NOMO-1 (cell line): ENCODE data around the gene RALB.
"Not testable (repeated sequence)": the region's sequence is repeated elsewhere in the genome, so short reads cannot be mapped to it uniquely, and the experiment has no call there.

Source experiments
- DNase-seq, 2 experiments: peaks; one replicate each; lab custom pipeline; 2025; ENCODE audit not compliant: unreplicated experiment in 2 of 2; lab: John Stamatoyannopoulos, UW

RALB gene

DNA sequence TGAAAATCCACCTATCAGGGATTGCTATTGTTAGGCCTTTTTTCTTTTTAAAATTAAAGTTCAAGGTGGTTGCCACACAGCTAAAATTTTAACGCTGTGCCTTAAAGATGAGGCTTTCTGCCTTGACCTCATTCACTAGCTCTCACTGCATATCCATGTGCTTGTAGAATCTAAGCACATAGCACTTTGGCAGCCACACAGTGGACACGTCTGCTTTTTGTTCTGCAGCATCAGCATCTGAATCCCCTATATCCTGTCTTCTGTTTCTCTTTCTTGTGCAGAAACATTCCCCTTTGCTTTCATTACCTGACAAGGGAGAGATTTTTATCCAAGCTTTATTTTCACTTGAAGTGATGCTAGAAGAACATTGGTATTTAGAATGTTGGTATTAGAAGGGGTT, 38.1 kb downstream of the RALB start:
- no peak for DNase-seq

DNA sequence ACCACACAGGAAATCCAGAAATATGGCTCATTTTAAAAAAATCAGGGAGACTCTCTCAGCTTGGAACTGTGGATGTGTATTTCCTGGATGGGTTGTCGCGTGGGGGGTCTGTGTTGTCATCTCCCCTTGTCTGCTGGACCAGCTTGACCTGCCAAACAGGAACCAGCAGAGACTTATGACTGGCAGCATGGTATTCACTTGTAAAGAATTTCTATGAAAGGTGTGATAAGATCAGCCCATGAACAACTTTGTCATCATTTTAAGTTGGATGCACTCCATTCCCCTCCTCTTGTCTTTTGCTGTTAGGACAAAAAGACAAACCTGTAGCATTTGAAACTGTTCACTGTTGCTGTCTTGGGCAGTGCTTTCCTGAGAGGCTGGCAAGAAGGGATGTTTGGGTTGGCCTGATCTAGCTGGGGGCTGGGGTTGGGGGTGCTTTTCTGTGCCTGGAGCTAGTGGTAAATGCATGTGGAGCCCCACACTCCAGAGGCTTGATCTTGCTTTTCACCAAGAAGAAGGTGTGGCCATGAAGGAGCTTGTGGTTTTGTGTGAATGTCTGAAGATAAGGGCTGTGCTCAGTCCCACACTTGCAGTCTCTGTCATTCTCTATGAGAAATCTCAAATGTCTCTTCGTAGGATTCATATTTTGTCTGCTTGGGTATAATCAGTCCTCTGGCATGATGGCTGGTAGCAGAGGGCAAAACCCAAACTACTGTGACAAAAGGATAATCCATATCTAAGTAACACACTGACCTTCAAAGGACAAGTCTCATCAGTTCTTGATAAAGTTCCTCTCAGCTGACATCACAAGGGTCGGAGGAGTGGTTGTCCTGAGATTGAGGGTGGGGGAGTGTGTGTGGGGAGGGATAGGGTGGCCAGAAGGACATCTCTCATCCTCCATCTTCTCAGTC, 39.0 kb downstream of the RALB start:
- no peak for DNase-seq

DNA sequence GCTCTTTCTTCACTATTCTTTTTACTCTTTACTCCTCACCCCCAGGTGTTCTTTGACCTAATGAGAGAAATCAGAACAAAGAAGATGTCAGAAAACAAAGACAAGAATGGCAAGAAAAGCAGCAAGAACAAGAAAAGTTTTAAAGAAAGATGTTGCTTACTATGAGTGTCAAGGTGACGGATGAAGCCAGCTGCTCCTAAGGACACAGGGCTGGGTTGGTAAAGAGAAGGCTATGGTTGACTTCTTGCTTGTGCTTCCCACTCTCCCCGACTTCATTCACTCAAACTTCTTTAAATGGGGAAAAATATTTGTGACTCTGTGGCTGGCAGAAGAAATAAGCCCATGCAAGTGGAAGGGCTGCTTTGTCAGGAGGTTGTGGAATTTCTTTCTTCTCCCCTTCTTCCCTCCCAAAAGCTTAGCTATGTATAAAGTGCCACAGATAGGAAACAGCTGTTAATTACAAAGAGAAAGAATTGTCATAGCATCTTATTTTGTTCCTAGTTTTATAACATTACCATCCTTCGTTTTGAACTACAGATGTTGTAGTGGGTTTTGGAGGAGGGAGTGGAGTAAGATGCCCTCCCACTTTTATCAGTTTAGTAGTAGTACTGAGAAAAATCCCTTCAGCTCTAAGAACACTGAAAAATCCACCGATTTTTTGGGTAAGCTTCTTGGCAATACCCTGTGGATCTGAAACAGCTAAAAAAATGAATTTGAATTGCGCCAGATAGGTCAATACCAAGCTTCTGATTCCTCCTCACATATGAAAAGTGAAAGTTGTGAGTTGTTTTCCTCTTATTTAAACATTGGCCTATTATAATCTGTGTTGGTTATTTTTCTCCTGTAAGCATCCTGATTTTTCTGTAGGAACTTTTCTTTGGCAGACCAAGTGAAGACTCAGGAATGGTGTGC, 40.7 kb downstream of the RALB start:
- no peak for DNase-seq

DNA sequence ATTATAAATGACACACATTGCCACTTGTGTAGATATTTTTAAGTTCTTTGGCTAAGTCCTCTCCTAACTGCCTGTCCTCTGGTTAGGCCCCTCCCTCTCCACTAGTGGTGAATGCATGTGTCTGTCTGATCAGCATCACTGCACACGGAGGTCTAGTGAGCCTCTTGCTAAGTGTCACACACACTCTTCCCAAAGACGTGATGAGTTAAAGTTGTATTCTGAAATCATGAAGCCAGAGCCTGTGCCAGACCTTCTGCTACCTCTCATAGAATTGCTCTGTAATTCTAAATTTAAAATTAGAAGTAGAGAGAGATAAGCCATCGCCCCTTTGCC, 41.3 kb downstream of the RALB start:
- no peak for DNase-seq

DNA sequence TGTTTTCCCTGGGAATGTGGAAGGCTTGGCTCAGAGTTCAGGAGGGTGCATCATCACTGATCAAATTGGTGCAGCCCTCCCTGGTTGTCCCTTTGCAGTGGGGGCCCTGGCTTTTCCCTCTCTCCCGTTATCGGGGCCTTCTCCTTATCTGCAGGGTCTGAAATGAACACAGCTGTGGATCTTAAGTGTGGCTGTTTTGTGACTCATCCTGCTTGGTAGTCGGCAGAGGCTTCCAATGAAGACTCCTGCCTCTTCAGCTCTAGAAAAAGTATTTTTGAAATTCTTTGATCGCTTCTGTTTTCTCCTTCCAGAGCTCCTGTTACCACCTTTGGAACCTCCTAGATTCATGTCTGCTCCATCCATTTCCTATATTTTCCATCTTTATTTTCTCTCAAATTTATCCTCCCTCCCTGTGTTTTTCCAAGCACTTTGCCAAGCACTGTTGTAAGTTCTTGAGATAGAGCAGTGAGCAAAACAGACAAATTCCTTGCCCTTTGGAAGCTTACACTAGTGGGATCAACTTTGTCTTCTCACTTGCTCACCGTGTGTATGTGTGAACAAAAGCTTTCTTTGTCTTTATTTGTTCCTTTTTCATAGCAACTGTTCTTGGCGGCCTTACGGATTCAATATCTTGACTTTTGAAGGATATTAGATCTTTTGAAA, 45.7 kb downstream of the RALB start:
- no peak for DNase-seq

DNA sequence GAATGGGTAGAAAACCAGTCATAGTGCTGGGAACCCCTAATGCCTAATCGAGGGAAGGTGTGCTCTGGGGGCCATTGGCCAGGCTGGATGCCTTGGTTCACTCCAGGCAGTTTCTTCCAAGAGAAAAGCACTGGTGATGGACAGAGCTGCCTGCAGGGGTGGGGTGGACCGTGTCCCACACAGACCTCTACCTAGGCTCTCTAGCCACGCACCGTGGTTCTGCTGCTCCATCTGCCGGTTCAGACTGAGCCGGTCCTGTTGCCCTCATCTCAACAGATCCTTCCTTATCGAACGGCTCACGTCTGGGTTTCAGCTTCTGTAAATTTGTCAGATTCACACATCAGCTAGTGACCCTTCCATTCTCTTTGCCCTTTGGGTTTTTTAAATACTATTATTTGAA, 46.4 kb downstream of the RALB start:
- DNase-seq, result no peak

DNA sequence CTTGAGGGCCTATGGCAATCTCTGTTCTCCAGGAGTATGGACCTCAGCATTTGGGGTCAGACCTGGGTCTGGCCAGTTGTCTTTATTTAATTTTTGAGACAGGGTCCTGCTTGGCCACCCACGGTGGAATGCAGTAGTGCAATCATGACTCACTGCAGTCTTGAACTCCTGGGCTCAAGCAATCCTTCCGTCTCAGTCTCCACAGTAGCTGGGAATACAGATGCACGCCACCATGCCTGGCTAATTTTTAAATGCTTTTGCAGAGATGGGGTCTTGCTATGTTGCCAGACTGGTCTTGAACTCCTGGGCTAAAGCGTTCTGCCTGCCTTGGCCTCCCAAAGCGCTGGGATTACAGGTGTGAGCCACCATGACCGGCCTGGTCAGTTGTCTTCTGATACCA, 46.9 kb downstream of the RALB start:
- DNase-seq, result no peak

DNA sequence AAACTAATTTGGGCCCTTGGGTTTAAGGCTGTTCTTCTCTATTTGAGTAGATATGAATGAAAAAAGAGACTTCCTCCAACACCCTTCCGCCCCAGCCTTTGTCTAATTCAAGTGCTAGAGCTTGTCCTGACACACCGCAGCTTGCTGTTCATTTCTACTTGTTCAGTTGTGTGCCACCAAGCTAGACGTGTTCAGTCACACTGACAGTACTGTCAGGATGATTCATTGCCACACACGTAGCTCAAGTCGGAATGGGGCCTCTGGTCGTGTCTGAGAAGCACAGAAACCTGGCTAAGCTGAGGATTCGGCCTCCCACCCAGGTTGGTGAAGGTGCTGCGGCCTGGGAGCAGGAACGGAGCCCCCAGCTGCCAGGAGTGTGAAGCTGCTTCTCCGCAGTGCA, 47.7 kb downstream of the RALB start:
- DNase-seq, result no peak

DNA sequence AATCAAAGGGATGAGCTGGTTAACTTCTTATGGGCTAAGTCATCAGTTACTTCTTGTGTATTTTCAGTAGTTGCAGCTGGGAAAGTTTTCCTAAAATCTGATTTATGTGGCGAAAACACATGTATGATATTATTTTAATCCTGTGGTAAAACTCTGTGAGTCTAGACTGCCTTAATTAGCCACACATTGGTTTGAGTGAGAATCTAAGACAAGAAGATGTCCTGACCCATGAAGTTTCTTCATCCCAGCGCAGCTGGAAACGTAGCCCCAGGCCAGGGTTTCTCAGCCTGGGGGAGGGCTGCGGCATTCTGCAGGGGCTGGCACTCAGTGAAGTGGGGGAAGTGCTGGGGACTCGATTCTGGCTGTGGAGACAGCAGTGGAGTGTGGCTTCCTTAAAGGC, 48.6 kb downstream of the RALB start:
- DNase-seq, result no peak

DNA sequence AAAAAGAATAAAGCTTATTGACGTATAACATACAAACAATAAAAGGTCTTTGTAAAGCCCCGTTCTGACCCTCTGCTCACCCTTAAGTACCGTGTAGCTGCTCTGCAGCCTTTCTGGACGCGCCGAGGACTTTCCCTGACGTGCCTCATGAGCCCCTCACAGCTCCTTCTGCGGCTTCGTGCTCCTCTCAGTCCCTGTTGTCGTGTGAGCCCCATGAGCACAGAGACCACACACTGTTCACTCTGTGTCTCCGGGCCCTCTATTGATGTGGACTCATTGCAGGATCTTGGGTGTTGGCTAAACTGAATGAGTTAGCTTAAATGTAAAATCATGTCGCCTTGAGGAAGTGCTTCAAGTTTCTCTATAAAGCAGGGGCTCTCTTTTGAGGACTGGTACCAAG, 49.6 kb downstream of the RALB start:
- no peak for DNase-seq

DNA sequence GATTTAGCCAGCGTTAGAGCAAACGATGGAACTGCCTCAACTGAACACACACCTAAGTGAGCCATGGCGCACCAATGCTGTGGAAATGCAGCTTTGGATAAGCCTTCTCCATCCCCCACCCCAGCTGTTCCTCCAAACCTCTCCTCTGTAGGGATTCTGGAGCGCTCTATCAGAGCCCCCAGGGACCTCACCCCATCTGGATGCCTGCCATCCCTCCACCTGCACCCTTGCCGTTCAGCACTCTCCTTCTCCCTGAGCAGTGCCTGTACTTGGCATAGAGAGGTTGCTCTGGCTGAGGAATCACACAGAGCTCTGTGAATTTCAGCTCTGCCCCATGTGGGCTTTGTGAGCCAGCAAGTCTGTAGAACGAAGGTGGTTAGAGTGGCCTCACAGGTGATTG, 50.5 kb downstream of the RALB start:
- no peak for DNase-seq

DNA sequence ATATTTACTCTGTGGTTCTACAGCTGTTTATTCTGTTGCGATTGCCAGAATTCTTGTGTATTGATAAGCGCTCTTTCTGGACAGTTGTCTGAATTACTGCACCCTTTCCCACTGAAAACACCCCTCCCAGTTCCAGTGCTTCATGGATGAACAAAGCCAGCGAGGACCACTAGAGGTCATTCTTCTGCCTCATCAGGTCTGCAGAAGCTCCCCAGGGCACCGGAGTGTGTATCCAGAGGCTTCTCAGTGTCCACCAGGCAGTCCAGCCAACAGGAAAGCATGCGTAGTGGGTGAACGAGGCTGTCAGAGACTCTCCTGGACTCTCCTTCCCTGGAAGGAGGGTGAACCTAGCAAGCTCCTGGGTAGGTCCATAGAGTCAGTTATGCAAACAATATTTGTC, 52.6 kb downstream of the RALB start:
- no peak for DNase-seq

DNA sequence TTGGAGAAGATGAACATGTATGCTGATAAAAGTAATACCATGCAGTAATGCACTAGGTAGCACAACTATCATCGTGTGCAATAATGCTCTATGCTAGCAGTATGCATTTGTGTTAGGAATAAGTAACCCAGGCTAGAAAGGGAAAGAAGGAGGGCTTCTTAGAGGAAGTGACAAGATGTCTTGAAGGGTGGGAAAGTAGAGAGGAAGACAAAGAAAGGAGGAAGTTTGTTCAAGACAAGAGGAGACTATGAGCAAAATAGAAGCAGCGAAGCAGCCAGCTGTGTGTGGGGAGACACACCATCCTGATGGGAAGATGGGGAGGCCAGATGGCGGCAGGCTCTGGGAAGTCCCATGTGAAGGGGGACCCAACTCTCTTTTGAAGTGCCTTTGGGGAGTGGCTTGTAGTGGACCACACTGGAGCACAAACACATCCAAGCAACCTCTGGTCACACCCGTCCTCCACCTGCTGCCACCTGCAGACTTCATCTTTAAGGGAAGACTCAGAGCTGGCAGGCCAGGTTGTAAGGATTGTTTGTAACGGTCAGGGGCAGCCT, 53.4 kb downstream of the RALB start:
- DNase-seq, result peak in 1 of 2 experiments; percentile 11

DNA sequence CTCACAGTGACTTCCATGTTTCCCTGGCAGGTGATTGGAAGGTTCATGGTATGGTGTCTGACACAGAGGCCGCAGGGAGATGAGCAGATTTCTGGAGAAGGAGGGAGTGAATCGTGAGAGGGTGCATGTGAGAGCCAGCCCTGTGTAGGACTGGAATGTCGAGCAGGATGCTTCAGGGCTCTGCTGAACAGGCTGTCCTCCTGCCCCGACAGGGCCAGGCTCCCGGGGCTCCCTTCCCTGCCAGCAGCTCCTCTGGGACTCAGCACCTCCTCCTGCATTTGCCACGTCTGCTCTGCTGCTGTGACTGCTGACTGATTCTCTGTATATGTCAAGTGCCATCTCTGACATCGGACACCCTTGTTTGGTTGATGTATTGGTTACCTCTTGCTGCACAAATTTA, 54.8 kb downstream of the RALB start:
- DNase-seq, result no peak

DNA sequence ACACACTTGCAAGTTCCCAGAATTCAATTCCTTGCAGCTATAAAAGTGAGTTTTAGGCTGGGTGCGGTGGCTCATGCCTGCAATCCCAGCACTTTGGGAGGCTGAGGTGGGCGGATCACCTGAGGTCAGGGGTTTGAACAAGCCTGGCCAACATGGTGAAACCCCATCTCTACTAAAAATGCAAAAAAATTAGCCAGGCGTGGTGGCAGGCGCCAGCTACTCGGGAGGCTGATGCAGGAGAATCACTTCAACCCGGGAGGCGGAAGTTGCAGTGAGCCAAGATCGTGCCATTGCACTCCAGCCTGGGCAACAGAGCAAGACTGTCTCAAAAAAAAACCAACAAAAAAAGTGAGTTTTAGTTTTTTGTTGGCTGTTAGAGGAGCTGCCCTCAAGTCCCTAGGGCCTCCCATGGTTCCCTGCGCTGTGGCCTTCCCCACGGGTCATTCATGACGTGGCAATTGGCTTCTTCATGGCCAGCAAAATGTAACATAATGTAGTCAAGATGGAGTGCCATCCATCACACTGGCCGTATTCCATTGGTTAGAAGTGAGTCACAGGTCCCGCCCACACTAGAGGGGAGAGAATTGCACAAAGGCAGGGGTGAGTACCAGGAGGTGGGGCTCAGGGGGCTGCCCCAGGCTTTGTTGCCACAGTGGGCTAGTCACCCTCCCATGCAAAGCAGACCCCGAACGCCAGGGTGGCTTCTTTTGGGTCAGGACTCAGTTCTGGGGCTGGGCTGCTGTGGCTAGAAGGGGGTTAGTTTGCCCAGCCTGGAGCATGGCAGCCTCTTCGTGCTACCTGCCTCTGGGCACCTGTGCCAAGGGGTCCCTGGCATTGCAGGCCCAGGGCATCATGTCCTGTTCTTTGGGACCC, 55.6 kb downstream of the RALB start:
- no peak for DNase-seq

DNA sequence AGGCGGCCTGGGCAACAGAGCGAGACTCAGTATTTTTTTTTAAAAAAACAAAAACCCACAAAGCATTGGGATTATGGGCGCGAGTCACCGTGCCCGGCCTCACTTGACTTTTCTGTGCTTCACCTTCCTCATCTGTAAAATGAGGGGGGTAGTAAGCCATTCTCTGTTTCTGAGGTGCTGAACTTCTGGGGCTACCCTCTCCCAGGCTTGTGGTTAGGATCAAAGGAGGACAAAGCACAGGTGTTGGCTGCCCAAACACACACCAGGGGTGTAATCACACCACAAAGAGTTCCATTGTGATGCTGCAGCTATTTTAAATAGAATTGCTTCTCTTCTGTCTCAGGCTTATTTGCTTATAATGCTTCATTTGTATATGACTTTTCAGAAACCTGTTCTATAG, 57.5 kb downstream of the RALB start:
- DNase-seq, result no peak

DNA sequence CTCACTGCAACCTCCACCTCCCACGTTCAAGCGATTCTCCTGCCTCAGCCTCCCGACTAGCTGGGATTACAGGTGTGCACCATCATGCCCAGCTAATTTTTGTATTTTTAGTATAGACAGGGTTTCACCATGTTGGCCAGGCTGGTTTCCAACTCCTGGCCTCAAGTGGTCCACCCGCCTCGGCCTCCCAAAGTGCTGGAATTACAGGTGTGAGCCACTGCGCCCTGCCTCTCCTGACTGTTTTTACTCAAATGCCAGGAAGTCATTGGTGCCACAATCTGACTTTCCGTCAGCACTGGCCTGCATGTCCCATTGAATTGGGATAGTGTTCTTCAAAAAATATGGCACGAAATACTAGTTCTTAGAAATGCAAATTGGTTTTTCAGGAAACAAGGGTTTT, 58.2 kb downstream of the RALB start:
- DNase-seq, result not testable (repeated sequence)

DNA sequence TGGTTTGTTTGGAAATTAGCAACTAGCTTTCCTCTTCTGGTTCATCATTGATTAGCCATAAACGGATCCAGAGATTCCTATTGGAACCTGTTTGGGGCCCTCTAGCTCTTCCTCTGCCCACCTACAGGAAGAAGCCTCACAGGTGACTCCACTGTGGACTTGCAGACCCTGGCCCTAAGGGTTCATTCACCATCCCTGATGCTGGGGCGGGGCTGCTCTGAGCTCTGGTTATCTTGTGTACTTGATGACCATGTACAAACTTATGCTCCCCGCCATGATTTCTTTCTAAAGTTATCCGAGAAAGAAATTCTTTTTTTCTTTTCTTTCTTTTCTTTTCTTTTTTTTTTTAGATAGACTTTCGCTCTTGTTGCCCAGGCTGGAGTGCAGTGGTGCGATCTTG, 59.4 kb downstream of the RALB start:
- DNase-seq, result no peak

DNA sequence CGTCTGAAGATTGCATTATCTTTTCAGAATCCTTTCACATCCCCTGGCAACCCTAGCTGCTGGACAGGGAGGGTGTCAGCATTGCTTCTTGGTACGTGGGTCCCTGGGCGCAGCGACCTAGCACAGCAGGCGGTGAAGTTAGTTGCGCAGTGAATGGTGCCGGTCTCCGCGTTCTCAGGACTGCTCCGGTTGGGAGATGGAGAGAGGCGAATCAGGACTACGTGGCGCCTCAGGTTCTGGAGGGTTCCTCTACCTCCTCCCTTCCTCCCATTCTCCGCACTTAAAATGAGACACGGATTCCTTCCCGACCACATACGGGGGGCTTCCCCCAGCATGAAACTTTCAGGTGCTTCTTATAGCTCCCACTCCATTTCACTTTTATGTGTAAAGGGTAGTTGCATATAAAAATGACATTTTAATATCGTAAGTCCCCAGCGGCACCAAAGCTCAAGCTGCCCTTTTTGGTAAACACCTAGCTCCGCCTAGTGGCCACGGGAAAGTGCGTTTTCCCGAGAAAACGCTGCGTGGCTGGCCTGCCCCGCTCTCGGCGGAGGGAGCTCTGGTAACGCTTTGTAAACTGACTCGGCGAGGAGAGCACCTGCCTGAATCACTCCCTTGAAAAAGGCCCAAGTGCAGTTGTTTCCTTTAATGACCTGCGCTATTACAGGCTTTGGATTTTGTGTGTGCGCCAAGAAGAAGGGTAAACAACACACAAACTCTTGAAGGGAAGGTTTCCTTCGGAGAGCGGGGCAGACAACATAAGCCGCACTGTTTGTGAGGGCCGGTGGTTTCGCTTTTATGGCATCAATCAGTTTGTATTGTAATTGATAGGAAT, 60.4 kb downstream of the RALB start:
- DNase-seq, result peak; percentile 75 to 79
